Gastrocnemius medialis (tissue), 4 donors: ENCODE measurements around the gene CAPN2. TPM values are rescaled to one million over a fixed set of nuclear protein-coding genes. Genes with fewer than 3 reads are reported as not detected.
A peak's percentile ranks its signal among the peaks of the same experiment; 100 is the strongest.

Experiments used
- ATAC-seq, 2 donors: fragments of 150-250 bp; one replicate each; pipeline ENCODE4 v1.9.1; 2016
- DNase-seq, 2 donors: peaks; one replicate each; pipeline ENCODE4 v3.0.0-alpha.2; 2019
- H3K27ac ChIP-seq, 4 donors: fragments of 200-600 bp; sonication (generic); 1 replicate in 1 of 4; 2 replicates in 3 of 4; pipeline ENCODE4 v1.5.1; 2016 to 2018; ENCODE audit warnings: mild to moderate bottlenecking in 2 of 4, moderate library complexity in 1 of 4
- H3K27me3 ChIP-seq, 3 donors: fragments of 200-600 bp; sonication (generic) in 2 of 3; 1 replicate in 1 of 3; 2 replicates in 2 of 3; pipeline versions ENCODE4 v1.5.1 to v1.6.0; 2016 to 2019; ENCODE audit warnings: mild to moderate bottlenecking in 1 of 3, moderate library complexity in 1 of 3
- H3K36me3 ChIP-seq, 2 donors: fragments of 200-600 bp; sonication (generic) in 1 of 2; one replicate each; pipeline ENCODE4 v1.5.1; 2017 to 2018
- H3K4me1 ChIP-seq, 2 donors: fragments of 200-600 bp; sonication (generic) in 1 of 2; one replicate each; pipeline ENCODE4 v1.5.1; 2016 to 2017; ENCODE audit warnings: mild to moderate bottlenecking in 2 of 2
- H3K4me3 ChIP-seq, 4 donors: fragments of 200-600 bp; sonication (generic) in 3 of 4; 1 replicate in 1 of 4; 2 replicates in 3 of 4; pipeline ENCODE4 v1.5.1; 2016 to 2019; ENCODE audit warnings: mild to moderate bottlenecking in 2 of 4
- H3K9me3 ChIP-seq, 3 donors: fragments of 200-600 bp; sonication (generic) in 2 of 3; 1 replicate in 1 of 3; 2 replicates in 2 of 3; pipeline ENCODE4 v1.5.1; 2016 to 2019
- POLR2A ChIP-seq, 2 donors: fragments of 450-650 bp; IDR thresholded peaks; one replicate each; pipeline ENCODE4 v1.6.1; 2017; ENCODE audit warnings: antibody characterized with exemption in 2 of 2, mild to moderate bottlenecking in 2 of 2, moderate library complexity in 2 of 2
- in situ Hi-C, 4 donors: fragments of 200-750 bp; cut with MboI; loops; one replicate each; pipeline versions ENCODE4 v1.15.0 to v1.8.0; 2017; ENCODE audit warnings: low sequenced_read_pairs in 4 of 4
- intact Hi-C: fragments of 100-400 bp; cut with DNase I; formaldehyde crosslinking; loops from one replicate; pipeline ENCODE4 v1.15.1; 2023; ENCODE audit warnings: low total_unique reads
- total RNA-seq, 4 donors: library from RNA; depleted of rRNA; stranded (reverse); fragments of >200 nt; gene quantifications; one replicate each; pipeline versions ENCODE4 v1.1.0 to v1.2.3, GENCODE V29; 2016
- TF ChIP-seq, protein P1 (sequence below), 5 experiments: fragments of 450-650 bp in 3 of 5; fragments of 200-600 bp in 2 of 5; sonication (generic) in 2 of 5; IDR thresholded peaks in 4 of 5; conservative IDR thresholded peaks in 1 of 5; 1 replicate in 4 of 5; 2 replicates in 1 of 5; pipeline ENCODE4 v1.5.1; 2016 to 2019; ENCODE audit warnings: antibody characterized with exemption in 5 of 5, mild to moderate bottlenecking in 3 of 5, moderate library complexity in 3 of 5

CAPN2 gene
- total RNA-seq, 4 donors from 2014 or later: 42.6 to 141 (median 89.4) TPM

DNA sequence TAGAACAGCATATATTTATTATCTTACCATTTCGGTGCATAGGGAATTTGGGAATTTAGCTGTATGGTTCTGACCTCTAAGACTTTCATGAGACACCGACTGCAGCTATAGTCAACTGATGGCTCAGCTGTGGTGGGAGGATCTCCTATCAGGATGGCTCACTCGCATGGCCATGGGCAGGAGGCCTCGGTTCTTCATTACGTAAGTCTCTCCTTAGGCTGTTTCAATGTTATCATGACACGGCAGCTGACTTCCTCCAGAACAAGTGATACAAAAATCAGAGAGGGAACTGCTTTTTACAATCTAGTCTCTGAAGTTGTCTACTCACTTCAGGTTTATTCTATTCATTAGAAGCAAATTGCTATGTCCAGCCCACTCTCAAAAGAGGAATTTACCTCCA, 33.5 kb upstream of the CAPN2 start:
- no peaks in the 10 kb centered on the region for H3K9me3 ChIP-seq
- no peaks in the 10 kb centered on the region for H3K4me1 ChIP-seq
- ATAC-seq (no peak), DNase-seq (no peak)
- H3K36me3 ChIP-seq: no peaks in the 10 kb centered on the region
- TF ChIP-seq, protein P1, sequence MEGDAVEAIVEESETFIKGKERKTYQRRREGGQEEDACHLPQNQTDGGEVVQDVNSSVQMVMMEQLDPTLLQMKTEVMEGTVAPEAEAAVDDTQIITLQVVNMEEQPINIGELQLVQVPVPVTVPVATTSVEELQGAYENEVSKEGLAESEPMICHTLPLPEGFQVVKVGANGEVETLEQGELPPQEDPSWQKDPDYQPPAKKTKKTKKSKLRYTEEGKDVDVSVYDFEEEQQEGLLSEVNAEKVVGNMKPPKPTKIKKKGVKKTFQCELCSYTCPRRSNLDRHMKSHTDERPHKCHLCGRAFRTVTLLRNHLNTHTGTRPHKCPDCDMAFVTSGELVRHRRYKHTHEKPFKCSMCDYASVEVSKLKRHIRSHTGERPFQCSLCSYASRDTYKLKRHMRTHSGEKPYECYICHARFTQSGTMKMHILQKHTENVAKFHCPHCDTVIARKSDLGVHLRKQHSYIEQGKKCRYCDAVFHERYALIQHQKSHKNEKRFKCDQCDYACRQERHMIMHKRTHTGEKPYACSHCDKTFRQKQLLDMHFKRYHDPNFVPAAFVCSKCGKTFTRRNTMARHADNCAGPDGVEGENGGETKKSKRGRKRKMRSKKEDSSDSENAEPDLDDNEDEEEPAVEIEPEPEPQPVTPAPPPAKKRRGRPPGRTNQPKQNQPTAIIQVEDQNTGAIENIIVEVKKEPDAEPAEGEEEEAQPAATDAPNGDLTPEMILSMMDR (IDR thresholded peaks at IDR 0.05 in 4 of 5, conservative IDR thresholded peaks at IDR 0.05 in 1 of 5): no peak
- TF ChIP-seq POLR2A (IDR thresholded peaks at IDR 0.05): no peak
- intact Hi-C loops (no loop called here), in situ Hi-C loops (no loop called here)
- no peak overlapping the region for H3K4me3 ChIP-seq
- no peak overlapping the region for H3K27ac ChIP-seq
- H3K27me3 ChIP-seq: no peaks in the 10 kb centered on the region

DNA sequence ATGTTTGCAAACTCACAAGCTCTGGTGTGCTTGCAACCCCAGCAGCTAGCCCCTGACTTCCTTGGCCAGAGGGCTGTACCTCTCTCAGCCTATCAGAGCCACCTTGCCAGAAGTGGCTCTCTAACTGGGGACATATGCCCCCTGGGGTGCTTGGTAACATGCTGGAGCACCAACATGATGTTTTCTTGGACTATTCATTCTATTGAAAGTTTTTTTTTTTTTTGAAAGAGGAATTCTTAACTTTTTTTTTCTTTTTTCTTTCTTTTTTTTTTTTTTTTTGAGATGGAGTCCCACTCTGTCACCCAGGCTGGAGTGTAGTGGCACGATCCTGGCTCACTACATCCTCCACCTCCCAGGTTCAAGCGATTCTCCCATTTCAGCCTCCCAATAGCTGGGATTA, 32.2 kb upstream of the CAPN2 start:
- Histone ChIP-seq H3K4me3 (no peak overlapping the region), H3K4me1 (no peaks in the 10 kb centered on the region), H3K36me3 (no peaks in the 10 kb centered on the region), H3K27ac (no peak overlapping the region), H3K27me3 (no peaks in the 10 kb centered on the region), H3K9me3 (no peaks in the 10 kb centered on the region)
- intact Hi-C loops: no loop called here
- no peak for TF ChIP-seq POLR2A (IDR thresholded peaks at IDR 0.05)
- TF ChIP-seq, protein P1 (IDR thresholded peaks at IDR 0.05 in 4 of 5, conservative IDR thresholded peaks at IDR 0.05 in 1 of 5): no peak
- ATAC-seq: no peak
- in situ Hi-C loops: loop anchor here in 2 of 4 donors (10.0 kb wide), 1 partner anchor 545 kb away; no protein-coding TSS in a partner anchor
- no peak for DNase-seq

DNA sequence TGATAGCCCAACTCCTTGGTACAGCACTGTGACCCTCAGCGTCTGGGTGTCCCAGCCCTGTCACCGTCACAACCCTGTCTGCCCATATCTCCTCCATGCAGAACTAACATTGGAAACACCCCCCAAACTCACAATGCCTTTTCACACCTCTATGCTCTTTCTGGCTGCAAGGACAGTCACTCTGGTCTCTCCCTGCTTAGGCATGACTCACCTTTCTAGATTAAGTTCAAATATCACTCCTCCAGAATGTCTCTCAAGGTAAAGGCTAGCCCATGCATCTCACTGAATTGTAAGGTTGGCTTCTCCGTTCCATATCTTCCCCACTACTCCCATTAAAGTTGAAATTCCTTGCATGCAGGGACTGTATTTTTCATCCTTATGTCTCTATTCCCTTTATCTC, 29.8 kb upstream of the CAPN2 start:
- Histone ChIP-seq H3K27me3 (no peaks in the 10 kb centered on the region), H3K27ac (no peak overlapping the region), H3K4me3 (no peak overlapping the region), H3K4me1 (no peaks in the 10 kb centered on the region), H3K36me3 (no peaks in the 10 kb centered on the region), H3K9me3 (no peaks in the 10 kb centered on the region)
- no peak for ATAC-seq
- DNase-seq: no peak
- intact Hi-C loops: no loop called here
- in situ Hi-C loops: loop anchor here in 2 of 4 donors (10.0 kb wide), 1 partner anchor 548 kb away; no protein-coding TSS in a partner anchor
- TF ChIP-seq, protein P1 (IDR thresholded peaks at IDR 0.05 in 4 of 5, conservative IDR thresholded peaks at IDR 0.05 in 1 of 5): no peak
- TF ChIP-seq POLR2A (IDR thresholded peaks at IDR 0.05): no peak

DNA sequence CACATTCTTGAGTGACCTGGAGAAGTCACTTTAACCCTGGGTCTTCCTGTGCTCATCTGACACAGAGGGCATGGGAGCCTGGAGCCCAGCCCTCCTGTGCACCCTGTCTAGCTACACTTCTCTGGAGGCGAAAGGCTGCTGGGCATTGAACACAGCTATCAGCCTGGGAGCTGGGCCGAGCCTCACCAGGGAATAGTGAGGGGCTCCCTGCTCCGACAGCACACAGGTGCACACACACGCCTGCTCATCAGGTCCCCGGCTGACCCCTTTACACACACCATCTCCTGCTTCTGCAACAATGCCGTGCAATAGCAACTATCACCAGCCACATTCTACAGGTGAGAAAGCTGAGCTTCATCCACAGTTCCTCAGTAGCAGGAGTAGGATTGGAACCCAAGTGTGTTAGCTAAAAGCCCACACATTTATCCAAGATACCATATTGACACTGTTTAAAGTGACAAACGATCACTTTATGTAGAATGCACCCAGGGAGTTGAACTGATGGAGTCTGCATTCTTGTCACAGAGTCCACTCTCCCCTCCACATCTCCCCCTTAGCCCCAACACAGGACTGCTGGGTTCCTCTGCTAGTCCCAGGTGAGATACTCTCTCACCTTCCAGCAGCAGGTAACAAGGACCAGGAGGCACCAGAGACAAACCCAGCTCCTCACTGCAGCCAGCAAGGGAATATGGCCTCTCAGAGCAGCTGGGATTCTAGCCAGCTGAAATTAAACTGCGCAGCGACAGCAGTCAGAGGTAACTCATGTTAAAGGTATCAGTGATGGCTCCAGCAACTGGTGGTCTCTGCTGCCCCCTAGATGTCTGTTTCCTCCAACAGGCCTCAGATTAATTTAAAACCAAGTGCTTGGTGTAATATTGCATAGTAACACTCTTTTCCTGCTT, 28.5 kb upstream of the CAPN2 start:
- H3K27ac ChIP-seq: no peak overlapping the region
- intact Hi-C loops: loop anchor here (1.0 kb wide), 2 partner anchors 153 to 551 kb away; no protein-coding TSS in a partner anchor
- H3K4me1 ChIP-seq: no peaks in the 10 kb centered on the region
- DNase-seq (peak; percentile 8 to 31), ATAC-seq (peak in 1 of 2 donors; percentile 76)
- no peaks in the 10 kb centered on the region for H3K36me3 ChIP-seq
- no peak for TF ChIP-seq POLR2A (IDR thresholded peaks at IDR 0.05)
- TF ChIP-seq, protein P1 (IDR thresholded peaks at IDR 0.05 in 4 of 5, conservative IDR thresholded peaks at IDR 0.05 in 1 of 5): peak; percentile 49 to 68 (median 63)
- in situ Hi-C loops: loop anchor here in 2 of 4 donors (10.0 kb wide), 1 partner anchor 549 kb away; no protein-coding TSS in a partner anchor
- no peak overlapping the region for H3K4me3 ChIP-seq
- H3K27me3 ChIP-seq: no peaks in the 10 kb centered on the region
- no peaks in the 10 kb centered on the region for H3K9me3 ChIP-seq
